HT-29 (cell line): ENCODE data around the gene ARHGAP9. TPM values are rescaled to one million over a fixed set of nuclear protein-coding genes. Genes with fewer than 3 reads are reported as not detected.
"Not testable (repeated sequence)": the region's sequence is repeated elsewhere in the genome, so short reads cannot be mapped to it uniquely, and the experiment has no call there.

Experiments used
- DNase-seq: peaks from one replicate; pipeline ENCODE4 v3.0.0-alpha.2; 2015; ENCODE audit warnings: low spot score
- total RNA-seq: library from RNA; depleted of rRNA; stranded (reverse); fragments of >200 nt; shearing (Covaris generic); gene quantifications from 2 replicates; pipeline ENCODE4 v1.2.3, GENCODE V29; 2014

ARHGAP9 gene
- total RNA-seq, 1 experiment from 2014 or later, result 1.5 TPM

DNA sequence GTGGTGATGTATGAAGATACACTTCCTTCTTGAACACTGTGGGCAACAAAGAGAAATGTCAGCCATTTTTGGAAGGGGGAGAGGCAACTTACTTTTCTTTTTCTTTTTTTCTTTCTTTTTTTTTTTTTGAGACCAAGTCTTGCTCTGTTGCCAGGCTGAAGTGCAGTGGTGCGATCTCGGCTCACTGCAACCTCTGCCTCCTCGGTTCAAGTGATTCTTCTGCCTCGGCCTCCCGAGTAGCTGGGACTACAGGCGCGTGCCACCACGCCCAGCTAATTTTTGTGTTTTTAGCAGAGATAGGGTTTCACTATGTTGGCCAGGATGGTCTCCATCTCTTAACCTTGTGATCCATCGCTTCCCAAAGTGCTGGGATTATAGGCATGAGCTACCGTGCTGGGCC lies 38.1 kb upstream of the ARHGAP9 start:
- not testable (repeated sequence) for DNase-seq

DNA sequence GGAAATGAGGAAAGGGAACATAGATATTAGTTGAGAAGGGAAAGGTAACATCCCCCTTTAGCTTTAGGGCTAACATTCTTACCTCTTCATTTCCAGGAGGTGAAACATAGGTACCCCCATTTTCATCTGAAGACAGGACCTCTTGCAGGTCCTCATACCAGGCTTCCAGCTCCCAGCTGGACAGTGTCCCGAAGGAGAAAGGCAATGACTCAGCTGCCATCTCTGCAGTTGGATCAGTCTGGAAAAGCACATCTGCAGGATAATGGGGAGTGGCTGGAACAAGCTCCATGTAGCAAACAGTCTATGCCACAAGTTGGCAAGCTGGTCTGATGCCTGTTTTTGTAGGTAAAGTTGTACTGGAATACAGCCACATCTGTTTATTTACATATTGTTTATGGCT lies 37.5 kb upstream of the ARHGAP9 start:
- no peak for DNase-seq

DNA sequence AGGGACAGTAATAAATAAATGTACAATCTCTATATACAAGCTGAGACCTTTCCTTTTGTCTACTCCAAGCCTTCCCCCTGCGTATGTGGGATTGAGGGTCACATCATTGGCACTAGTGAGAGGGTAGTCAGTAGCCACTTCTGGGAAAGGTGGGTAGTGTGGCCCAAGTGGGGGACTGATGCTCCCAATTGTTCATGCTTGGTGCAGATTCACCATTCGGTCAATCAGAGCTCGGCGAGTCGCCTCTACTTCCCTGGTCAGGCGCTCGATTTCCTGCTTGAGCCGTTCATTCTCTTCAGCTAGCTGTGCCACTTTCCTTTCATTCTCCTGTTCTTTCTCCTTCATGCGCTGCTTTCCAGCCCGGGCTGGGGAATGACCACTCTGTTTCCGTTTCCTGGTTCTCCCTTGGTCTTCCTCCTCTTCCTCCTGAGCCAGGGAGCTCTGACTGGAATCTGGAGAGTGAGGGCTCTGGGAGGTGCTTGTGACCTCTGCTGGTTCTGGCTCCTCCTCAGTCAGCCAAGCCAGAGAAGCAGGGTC lies 37.0 kb upstream of the ARHGAP9 start:
- no peak for DNase-seq

DNA sequence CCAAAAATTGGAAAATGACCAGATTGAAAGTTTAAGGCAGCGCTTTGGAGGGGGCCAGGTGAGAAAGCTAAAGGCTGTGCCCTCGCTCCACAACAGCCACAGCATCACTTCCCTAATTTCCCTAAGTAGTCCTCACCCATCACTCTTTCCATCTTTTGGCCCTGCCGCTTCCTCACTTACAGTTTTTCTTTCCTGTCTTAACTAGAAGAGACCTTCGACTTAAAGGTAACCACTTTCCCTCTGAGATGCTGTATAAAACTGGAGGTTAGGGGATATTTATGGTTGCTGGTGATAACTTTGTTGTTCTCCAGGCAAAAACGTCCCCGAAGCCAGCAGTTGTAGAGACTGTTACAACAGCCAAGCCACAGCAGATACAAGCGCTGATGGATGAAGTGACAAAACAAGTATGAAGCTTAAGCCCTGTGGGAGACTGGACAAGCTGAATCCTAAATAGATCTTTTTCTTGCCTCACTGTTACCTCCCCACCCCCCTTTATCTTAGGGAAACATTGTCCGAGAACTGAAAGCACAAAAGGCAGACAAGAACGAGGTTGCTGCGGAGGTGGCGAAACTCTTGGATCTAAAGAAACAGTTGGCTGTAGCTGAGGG lies 36.4 kb upstream of the ARHGAP9 start:
- no peak for DNase-seq

DNA sequence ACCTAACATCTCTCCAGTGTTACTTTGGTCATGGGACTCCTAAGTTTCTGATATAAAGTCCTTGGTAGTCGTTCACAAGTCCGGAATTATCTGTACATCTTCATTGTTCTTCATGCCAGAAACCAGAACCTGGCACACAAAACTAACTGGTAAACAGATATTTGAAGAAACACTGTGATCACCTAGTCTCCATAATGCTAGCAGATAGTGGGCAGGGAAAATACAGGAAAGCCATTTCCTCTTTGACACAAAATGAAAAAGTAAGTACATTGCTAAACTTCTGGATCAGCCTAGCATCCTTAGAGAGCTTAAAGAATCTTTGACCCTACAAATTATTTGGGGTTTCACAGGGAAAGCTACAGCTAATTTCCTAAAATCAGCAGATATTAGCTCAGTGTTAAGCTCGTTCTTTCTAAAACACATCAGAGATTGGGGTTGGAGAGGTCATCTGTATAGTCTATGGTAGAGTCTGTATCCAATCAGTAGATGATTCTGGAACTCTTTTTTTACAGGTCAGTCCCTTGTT lies 35.8 kb upstream of the ARHGAP9 start:
- DNase-seq, result no peak

DNA sequence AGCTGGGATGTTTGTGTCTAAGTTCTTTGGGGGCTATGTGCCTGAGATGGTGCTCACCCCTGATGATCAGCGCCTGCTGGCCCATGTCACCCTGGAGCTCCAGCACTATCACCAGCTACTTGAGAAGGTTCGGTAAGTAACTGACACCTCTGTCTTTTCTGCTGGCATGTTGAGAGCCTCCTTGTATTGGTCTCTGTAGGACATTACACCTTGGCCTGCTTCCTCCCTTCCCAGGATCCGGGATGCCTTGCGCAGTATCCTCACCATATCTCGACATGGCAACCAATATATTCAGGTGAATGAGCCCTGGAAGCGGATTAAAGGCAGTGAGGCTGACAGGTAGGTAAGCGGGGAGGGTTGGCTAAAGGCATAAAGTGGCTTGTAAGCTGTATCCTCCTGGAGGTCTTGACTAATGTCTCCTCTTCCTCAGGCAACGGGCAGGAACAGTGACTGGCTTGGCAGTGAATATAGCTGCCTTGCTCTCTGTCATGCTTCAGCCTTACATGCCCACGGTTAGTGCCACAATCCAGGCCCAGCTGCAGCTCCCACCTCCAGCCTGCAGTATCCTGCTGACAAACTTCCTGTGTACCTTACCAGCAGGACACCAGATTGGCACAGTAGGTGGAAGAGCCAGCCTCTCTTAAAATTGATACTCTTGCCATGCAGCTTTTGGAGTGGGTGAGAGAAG lies 35.2 kb upstream of the ARHGAP9 start:
- no peak for DNase-seq

DNA sequence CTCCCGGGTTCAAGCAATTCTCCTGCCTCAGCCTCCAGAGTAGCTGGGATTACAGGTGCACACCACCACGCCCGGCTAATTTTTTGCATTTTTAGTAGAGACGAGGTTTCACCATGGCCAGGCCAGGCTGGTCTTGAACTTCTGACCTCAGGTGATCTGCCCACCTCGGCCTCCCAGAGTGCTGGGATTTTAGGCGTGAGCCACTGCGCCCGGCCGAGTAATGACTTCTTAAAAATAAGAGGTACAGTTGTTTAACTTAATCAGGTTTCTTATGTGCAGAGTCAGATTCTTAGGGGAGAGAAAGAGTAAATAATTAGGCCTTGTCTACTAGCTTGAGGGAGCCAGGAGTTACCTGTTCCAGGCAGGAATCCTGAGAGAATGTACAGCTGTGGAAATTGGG lies 34.6 kb upstream of the ARHGAP9 start:
- DNase-seq, result not testable (repeated sequence)

DNA sequence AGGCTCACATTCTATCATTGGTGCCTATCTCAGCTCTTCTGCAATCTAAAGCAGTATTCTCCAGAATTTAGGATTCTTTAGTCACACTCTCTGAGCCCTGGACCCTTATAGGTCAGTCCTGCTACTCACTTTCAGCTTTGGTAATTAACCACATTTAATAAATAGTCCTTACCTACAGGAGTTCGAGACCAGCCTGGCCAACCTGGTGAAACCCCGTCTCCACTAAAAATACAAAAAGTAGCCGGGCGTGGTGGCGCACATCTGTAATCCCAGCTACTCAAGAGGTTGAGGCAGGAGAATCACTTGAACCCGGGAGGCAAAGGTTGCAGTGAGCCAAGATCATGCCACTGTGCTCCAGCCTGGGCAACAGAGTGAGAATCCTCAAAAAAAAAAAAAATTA lies 34.0 kb upstream of the ARHGAP9 start:
- not testable (repeated sequence) for DNase-seq

DNA sequence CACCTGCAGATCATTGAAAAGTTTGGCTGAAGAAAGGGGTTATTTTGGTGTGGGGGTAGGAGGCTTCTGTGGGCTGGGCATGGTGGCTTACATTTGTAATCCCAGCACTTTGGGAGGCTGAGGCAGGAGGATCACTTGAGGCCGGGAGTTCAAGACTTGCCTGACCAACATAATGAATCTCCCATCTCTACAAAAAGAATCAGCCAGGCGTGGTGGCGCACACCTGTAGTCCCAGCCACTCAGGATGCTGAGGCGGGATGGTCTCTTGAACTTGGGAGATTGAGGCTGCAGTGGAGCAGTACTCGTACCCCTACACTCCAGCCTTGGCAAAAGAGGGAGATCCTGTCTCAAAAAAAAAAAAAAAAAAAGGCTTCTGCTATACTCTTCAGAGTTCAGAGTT lies 33.6 kb upstream of the ARHGAP9 start:
- DNase-seq, result no peak

DNA sequence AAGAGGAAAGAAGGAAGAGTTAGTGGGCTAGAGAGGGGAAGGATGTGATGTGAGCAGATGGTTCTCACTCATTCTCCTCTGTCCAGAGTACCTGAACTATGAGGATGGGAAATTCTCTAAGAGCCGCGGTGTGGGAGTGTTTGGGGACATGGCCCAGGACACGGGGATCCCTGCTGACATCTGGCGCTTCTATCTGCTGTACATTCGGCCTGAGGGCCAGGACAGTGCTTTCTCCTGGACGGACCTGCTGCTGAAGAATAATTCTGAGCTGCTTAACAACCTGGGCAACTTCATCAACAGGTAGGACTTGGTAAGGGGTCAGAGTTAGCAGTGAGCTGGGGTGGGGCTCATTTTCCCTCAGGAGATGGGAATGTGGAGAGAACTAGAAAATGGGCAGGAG lies 33.0 kb upstream of the ARHGAP9 start:
- no peak for DNase-seq

DNA sequence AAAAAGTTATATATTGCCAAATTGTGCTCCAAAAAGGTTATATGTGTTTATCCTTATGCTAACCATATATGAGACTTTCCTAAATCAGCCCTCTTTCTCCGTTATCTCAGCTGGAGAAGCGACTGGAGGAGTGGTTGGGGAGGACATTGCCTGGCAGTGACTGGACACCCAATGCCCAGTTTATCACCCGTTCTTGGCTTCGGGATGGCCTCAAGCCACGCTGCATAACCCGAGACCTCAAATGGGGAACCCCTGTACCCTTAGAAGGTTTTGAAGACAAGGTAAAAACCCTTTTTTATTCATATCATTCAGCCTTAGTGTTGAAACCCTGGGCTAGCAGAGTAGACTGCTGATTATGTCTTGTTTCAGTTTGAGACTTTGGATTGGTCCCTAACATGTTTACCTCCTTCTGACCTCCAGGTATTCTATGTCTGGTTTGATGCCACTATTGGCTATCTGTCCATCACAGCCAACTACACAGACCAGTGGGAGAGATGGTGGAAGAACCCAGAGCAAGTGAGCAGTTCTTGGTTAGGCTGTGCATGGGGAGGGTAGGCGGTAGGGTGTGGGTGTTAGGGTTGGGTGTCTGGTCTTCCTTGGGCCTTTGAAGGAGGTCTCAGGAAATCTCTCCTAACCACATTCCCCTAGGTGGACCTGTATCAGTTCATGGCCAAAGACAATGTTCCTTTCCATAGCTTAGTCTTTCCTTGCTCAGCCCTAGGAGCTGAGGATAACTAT lies 32.1 kb upstream of the ARHGAP9 start:
- DNase-seq, result no peak

DNA sequence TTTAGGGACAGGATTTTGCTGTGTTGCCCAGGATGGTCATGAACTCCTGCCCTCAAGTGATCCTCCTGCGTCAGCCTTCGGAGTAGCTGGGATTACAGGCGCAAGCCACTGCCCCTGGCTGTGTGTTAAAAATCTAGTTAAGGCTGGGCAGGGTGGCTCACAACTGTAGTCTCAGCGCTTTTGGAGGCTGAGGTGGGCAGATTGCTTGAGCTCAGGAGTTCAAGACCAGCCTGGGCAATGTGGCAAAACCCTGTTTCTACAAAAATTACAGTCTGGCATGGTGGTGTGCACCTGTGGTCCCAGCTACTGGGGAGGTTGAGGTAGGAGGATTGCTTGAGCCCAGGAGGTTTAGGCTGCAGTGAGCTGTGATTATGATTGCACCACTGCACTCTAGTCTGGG lies 31.5 kb upstream of the ARHGAP9 start:
- no peak for DNase-seq

DNA sequence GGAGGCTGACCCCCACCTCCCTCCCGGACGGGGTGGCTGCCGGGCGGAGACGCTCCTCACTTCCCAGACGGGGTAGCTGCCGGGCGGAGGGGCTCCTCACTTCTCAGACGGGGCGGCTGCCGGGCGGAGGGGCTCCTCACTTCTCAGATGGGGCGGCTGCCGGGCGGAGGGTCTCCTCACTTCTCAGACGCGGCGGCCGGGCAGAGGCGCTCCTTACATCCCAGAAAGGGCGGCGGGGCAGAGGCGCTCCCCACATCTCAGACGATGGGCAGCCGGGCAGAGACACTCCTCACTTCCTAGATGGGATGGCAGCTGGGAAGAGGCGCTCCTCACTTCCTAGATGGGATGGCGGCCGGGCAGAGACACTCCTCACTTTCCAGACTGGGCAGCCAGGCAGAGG lies 28.1 kb upstream of the ARHGAP9 start:
- not testable (repeated sequence) for DNase-seq

DNA sequence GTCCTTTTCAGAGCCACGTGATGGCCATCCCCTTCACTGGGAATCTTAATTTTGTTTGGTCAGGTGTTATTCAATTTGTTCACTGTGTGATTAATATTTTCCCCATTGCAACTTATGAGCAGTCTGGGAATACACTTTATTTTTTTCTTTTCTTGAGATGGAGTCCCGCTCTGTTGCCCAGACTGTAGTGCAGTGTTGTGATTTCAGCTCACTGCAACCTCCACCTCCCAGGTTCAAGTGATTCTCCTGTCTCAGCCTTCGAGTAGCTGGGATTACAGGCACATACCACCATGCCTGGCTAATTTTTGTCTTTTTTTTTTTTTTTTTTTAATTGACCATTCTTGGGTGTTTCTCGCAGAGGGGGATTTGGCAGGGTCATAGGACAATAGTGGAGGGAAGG lies 26.9 kb upstream of the ARHGAP9 start:
- DNase-seq, result not testable (repeated sequence)

DNA sequence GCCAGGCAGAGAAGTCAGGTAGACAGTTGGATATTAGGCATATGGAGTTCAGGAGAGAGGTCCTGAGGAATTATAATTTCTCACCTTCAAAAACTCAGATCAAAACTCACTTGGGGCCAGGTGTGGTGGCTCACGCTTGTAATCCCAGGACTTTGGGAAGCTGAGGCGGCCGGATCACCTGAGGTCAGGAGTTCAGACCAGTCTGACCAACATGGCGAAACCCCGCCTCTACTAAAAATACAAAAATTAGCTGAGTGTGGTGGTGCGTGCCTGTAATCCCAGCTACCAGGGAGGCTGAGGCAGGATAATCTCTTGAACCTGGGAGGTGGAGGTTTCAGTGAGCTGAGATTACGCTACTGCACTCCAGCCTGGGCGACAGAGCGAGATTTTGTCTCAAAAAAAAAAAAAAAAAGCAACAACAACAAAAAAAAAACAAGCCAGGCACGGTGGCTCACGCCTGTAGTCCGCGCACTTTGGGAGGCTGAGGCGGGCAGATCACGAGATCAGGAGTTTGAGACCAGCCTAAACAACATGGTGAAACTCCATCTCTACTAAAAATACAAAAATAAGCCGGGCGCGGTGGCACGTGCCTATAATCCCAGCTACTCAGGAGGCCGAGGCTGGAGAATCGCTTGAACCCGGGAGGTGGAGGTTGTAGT lies 22.8 kb upstream of the ARHGAP9 start:
- DNase-seq, result not testable (repeated sequence)

DNA sequence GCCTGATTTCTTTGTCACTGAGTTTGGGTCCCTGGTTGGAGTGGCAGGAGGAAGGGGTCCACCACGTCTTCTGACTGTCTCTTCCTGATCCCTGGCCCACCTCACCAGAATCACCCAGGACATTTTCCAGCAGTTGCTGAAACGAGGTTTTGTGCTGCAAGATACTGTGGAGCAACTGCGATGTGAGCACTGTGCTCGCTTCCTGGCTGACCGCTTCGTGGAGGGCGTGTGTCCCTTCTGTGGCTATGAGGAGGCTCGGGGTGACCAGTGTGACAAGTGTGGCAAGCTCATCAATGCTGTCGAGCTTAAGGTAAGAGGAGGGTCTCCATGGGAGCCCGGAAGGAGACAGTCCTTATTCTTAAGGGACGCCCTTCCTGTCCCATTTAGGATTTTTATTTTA lies 20.5 kb upstream of the ARHGAP9 start:
- no peak for DNase-seq

DNA sequence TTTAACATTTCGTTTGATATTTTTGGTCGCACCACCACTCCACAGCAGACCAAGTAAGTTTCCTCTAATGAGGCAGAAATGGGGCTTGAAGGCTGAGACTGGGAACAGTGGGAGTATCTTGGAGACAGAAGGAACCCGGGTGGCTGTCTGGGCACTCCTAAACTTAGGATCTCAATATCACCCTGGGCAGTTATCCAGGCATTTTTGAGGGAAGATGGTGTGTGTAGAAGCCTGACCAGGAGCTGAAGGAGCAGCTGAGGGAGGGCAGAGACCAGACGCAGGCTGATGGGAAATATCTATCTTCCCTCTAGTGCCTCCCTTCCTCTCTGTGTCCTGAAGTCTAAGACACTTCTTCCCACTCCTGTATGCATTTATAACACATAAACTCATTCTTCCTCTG lies 18.9 kb upstream of the ARHGAP9 start:
- DNase-seq, result no peak

DNA sequence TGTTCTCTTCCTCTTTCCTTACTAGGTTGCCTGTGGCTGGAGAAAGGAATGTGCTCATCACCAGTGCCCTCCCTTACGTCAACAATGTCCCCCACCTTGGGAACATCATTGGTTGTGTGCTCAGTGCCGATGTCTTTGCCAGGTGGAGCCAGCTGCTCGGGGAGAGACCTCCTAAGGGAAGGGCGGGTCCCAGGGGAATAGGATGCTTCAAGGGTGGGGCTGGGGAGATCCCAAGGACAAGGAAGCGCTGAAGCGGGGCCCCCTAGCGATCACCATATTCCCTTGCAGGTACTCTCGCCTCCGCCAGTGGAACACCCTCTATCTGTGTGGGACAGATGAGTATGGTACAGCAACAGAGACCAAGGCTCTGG lies 18.5 kb upstream of the ARHGAP9 start:
- no peak for DNase-seq

DNA sequence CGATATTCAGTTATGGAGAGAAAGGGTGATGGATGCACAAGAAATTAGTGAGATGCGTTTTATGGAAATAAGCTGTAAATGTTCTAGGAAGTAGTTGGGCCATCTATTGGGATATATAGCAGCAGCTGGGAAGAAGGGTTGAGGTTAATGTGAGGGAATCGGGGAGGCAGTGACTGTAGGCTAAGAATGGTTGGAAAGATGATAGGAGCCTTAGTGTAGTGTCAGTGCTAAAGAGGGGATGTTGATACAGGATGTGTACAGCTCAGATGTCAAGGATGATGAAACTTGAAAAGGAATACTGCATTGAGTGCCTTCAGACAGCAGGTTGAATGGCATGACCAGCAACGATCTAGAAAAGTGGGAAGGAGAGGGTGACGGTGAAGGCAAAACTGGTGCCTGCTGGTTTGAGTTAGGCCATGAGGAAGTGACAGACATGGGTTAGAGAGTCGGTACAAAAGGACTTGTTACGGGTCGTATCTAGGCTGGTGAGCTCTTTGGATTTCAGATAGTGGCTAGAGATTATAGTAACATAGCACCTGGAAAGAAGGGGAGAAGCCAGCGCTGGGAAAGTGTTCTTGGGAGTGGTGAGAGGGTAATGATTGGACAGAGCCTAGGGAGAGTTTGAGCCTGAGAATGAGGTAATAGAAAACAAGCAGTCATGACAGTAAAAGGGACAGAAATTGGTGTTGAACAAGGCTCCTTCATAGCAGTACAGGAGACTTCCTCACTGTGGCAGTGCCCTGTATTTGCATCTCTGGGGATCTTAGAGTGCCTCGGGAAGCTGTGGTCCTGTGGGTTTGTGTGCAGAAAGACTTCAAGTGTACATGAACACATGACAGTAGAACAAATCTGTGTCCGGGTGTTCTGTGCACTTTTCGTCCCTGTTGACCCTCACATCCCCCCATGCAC lies 17.8 kb upstream of the ARHGAP9 start:
- DNase-seq, result no peak

DNA sequence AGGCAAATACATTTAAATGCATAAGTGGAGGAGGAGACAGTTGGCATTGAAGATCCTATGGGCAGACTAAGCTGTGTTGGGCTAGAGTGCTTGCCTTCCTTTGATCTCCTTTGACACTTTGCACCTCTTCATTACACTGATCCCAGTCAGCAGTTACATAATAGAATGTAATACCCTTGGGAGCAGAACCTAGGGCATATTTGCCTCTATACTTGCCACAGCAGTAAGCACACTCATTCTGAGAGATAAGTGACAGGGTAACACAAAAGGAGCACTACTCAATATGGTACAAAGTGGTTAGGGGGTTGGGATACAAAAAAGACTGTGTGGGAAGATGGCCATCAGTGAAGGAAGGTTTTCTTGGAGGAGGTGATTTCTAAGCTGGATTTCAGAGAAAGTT lies 17.2 kb upstream of the ARHGAP9 start:
- DNase-seq, result no peak
